ENCODE data around the gene FRMD4A.

FRMD4A gene

DNA sequence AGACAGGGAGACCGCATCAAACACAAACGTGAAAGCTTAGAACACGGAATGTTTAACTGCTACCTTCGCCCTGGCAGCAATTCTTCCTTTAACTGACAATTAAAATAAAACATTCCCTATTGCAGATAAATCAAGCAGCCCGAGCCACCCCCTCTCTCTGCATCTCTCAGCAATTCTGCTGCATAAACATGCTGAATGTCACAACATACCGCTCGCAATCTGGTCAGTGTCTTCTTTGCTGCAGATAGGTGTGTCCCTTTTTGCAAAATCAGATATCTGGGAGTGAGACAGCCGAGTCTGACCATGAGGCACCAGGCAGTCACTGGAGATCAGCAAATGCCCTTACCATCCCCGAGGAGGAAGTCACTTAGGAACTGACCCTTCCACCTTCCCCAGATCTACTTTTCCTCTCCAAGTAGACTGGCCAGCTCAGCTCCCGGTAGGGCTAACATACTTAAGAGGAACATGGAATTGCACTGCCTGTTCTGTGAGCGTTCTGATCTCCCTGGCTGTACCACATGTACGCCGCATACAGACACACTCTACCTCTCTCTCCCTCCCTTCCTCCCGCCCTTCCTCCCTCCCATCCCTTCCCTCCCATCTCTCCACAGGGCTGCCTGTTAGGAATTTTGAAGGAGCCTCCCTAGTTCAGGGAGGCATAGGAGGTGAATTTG lies at the start of gene FRMD4A:
FRMD4A (minus strand) TSS at position 537 of the 674 bp plus-strand sequence.
- H3K27ac ChIP-seq, result no peak within 1 kb of the TSS
- no peak within 1 kb of the TSS for H3K4me3 ChIP-seq

DNA sequence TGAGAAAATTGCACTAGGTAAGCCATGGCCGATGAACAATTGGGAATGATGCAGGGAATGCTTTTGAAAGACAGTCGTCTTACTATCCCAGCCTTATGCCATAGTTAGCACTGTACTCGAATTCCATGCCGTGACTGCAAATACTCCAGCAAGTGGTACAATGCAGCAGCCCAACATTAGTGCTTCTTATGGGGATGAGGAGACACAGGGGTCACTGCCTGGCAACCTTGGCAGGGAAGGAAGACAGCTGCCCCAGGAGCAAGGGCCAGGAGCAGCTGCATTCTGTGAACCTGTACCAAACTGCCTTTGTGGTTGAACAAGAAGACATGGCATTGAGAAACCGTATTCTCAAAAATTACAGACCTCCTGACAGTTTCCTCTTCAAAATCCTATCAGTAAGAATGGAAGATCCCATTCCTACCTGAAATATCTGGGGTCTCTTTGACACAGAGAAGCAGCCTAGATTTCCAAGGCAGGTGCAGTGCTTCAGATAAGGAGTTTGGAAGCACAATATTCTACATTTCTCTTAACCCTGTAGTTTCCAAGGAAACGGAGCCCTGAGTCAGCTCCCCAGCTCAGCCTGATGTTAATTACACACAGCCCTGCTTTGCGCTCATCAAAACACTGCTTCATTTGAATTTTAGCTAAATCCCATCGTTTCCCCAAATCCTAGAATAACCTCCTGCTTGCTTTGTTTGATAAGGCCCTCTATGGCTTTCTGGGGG lies 49.0 kb upstream of the FRMD4A start:
- no peak overlapping the region for H3K4me3 ChIP-seq
- H3K27ac ChIP-seq, result no peak overlapping the region

DNA sequence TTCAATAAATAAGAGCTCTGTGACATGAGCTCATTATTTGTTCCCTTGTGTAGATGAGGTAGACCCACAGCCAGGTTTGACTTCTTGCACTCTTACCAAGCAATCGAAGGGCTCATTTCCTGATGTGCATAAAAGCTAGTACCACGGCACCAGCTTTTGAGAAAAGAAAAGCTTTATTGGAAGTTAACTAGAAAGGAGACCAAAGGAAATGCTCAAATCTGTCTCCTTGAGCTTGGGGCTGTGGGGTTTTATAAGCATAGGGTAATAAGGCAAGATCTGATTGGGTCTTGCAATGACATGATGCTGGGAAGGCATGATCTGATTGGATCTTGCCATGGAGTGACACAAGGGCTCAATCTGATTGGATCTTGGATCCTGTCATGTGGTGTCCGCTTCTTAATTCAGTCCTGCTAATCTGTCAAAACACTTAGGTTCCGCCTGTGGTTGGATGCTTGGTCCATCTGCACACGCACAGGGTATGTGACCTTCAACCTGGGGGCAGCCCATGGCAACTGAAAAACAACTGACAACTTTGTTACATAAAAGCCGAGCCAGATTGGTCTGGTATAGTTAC lies 47.8 kb upstream of the FRMD4A start:
- no peak overlapping the region for H3K4me3 ChIP-seq
- no peak overlapping the region for H3K27ac ChIP-seq

DNA sequence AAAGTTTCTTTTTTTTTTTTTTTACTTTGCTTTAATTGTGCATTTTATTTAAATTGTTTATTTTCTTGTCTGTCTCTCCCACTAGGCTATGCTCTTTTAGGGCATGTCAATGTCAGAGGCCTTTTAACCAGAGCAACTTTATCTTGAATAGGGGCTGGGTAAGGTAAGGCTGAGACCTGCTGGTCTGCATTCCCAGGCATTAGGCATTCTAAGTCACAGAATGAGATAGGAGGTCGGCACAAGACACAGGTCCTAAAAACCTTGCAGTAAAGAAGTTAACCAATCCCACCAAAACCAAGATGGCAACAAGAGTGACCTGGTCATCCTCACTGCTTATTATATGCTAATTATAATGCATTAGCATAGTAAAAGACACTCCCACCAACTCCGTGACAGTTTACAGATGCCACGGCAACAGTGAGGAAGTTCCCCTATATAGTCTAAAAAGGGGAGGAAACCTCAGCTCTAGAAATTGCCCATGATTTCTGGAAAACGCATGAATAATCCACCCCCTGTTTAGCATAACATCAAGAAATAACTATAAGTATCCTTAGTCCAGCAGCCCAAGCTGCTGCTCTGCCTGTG lies 47.0 kb upstream of the FRMD4A start:
- Histone ChIP-seq H3K4me3 (no peak overlapping the region), H3K27ac (no peak overlapping the region)

DNA sequence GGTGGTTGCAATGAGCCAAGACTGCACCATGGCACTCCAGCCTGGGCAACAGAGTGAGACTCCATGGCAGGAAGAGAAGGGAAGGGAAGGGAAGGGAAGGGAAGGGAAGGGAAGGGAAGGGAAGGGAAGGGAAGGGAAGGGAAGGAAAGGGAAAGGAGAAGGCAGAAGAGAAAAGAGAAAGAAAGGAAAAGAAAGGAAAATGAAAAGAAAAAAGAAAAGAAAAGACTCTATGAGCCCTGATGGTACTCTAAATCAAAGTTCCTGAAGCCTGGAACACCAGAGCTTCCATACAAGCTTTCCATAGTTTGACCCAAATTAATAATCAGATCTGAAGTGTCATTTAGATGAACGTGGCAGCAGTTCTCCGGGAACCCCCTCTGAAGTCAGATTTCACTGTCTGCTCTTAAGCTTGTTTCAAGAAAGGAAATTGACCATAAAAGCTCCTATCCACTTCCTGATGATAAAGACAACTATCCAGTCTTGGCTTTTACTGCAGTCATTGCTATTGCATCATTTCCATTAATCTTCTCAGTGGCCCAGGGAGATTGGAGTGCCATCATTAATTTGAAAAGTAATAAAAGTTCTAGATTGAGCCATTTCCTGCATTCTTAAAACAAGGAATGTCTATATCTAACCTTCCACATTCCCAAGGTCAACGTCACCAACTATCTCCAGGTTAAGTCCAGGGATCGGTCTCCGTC lies 44.2 kb upstream of the FRMD4A start:
- H3K27ac ChIP-seq, result no peak overlapping the region
- no peak overlapping the region for H3K4me3 ChIP-seq

DNA sequence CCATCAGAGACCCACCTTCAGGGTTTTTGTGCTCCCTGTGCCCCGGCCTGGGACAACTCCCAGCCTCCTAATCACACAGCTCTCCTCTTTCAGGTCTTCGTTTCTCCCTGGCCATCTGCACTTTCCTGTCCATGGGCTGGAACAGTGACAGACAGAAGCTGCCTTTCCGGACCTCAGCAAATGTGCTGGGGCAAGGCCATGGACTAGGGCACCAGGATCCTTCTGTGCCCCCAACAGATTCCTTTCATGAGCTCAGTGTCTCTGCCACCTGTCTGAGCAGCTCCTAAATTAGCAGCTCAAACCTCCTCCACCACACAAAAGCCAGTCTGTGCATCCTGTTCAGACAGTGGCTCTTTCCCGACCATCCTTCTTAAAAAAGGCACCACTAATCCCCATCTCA lies 41.9 kb upstream of the FRMD4A start:
- no peak overlapping the region for H3K4me3 ChIP-seq
- no peak overlapping the region for H3K27ac ChIP-seq

DNA sequence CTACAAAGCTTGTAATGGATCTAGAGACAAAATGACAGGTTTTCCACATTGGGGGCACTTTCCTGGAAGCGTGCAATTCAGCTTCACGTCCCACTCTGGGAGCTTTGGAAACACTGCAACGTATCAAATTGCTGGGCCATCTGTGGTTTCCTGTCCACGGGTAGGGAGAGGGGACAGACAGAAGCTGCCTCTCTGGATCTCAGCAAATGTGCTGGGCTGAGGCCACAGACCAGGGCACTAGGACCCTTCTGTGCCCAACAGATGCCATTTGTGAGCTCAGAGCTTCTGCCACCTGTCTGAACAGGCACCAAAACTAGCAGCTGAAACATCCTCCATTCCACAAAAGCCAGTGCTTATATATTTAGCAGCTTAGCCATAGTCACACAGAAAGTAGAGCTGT lies 40.9 kb upstream of the FRMD4A start:
- H3K4me3 ChIP-seq, result no peak overlapping the region
- no peak overlapping the region for H3K27ac ChIP-seq

DNA sequence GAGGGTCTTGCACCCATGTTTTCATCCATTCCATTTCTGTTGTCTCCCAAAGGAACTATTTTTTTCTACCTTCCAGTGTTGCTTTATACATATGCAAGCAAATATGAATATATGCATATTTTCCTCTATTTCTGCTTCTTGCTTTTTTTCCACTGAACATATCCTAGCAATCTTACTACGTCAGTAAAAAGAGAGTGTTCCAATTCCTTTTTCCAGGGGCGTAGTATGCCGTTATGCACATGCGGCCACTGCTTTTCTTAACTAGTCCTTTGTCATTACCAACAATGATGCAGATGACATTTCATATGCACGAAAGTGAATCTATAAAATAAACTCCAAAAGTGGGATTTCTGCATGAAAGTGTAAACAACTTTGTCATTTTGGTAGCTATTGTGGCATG lies 40.2 kb upstream of the FRMD4A start:
- no peak overlapping the region for H3K27ac ChIP-seq
- no peak overlapping the region for H3K4me3 ChIP-seq

DNA sequence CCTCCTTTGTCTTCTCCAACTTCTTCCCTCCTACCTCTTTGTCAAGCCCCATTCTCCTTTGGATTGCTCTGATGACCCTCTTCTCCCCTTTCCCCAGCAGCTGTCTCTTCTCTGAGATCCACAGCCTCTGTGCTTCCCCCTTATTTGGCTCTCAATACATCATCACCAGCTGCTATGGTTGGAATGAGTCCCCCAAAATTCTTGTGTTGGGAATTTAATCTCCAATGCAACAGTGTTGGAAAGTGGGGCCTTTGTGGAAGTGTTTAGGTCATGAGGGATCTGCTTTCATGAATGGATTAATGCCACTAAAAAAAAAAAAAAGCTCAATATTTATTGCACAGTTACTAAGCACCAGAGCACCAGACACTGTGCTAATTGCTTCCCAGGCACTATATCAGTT lies 39.2 kb upstream of the FRMD4A start:
- Histone ChIP-seq H3K4me3 (no peak overlapping the region), H3K27ac (no peak overlapping the region)

DNA sequence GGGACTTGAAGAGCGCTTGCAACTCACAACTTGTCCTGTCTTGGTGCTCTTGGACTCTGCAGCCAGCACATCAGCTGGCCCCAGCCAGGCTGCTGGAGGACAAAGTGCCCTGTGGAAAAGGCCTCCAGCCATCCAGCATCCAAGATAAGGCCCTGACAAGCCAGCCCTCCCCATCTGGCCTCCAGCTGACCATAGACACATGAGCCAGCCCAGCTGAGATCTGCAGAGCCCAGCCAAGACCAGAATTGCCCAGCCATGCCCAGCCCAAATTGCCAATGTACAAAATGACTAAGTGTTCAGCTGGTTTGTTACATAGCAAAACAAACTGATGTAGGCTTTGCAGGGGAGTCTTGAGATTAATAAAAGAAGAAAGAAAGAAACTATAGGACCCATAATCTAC lies 36.0 kb upstream of the FRMD4A start:
- no peak overlapping the region for H3K27ac ChIP-seq
- H3K4me3 ChIP-seq, result no peak overlapping the region

DNA sequence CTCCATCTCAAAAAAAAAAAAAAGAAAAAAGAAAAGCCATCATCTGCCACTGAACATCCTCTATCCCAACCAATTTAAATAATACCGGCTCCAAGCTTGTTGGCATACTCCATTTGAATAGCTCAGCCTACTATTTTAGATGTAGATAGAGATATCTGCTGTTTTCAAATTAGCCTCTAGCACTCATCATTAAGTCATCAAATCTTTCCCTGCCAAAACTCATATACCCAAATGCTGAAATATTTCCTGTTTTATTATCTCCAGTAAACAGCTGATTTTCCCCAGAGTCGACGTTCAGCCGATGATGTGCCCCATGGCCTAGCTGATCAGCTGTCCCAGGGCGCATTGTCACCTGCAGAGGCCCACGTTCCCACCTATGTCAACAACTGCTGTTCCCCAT lies 34.5 kb upstream of the FRMD4A start:
- H3K4me3 ChIP-seq, result no peak overlapping the region

DNA sequence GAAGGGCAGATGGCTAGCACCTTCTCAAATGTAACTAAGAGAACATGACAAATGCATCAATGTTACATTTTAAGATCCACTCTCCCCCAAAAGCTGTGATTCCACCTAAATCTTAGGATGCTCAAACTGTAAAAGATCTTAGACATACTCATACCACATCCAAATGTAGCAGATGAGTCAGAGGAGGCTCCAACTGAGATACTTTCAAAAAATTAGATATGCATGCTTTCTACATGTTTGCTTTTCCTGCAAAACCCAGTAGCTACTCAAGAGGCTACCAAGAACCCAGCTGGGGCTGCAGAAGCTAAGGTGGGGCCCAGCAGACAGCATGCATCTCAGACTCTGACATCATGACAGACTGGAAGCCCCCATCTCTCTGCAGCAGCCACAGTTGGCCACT lies 31.4 kb upstream of the FRMD4A start:
- Histone ChIP-seq H3K27ac (no peak overlapping the region), H3K4me3 (no peak overlapping the region)

More for the DNA sequence above, 34.5 kb upstream of the FRMD4A start:
- no peak overlapping the region for H3K27ac ChIP-seq

DNA sequence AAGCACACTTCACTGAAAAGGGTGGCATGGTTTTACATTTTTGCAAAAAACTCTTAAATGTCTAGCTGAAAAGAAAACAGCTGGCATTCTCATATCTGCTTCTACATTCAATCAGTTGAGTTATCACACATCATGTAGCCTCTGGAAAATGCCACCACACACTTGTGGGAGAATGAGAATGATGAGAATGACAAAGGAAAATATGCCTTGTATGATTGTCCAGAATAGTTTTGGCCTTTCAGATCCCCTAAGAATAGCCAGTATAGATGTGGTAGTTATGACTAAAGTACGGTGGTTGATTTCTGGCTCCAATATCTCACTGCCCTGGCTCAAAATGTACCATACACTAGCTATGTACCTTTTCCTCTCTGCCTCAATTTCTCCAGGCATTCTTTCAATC lies 30.2 kb upstream of the FRMD4A start:
- H3K27ac ChIP-seq, result no peak overlapping the region
- no peak overlapping the region for H3K4me3 ChIP-seq

DNA sequence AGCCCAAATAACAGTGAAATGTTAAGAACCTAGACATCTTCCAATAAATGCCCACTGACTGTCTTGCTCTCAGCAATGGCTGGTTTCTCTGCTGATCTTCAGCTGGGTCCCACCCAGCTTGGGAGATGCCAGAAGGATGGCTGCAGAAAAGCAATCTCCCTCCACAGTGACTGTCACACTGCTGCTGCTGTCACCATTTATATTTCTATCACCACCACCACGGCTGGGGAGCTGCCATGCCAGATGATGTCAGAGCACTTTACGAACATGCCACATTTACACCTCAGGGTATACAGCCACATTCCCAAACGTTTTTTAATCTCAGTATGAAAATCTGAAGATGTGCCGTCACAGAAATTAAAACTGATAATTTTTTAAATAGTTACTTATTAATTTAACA lies 29.8 kb upstream of the FRMD4A start:
- Histone ChIP-seq H3K27ac (no peak overlapping the region), H3K4me3 (no peak overlapping the region)

DNA sequence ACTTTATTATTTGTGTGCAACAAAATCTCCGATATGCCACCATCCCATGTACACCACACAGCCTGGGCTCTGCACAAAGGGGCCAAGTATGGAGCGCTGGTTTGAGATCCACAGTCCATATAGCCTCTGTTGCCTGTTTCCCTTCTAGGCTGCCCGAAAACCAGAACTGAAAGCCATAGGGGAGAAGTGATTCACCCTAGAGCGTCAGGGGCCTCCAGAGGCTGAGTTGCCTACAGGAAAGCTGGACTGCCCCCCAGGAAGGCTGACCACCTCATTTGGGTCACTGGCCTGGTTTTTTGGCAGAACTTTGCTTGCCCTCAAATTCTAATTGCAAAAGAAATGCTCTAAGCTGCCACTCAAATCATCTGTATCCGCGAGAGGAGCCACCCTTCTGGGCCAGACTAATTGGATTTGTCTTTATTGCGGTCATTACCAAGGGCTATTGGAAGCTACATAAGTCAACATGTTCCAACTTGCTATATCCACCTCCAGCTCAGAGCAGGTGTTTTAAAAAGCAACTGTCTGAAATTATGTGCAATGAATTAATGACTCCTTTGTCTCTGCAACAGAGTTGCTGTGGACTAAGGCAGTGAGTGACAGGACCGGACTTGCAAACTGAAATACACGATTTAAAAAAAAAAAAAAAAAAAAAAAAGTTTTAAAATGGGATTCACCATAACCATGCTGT lies 28.3 kb upstream of the FRMD4A start:
- Histone ChIP-seq H3K27ac (no peak overlapping the region), H3K4me3 (no peak overlapping the region)

DNA sequence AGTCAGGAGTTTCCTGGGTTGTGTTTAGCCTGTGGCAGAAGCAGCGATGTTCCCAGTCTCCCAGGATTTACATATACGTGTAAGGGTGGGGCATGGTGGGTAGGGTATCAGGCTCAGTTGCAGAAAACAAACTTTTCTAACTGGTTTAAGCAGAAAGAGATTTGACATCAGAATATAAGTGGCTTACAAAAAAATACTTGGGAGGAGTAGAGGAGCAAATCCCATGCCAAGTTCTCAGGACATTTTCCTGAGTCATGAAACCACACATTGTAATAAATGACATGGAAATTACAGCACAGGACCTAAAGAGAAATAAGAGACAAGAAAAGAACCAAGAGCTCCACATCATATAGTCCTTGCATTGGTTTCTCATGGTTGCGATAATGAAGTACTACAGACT lies 26.2 kb upstream of the FRMD4A start:
- no peak overlapping the region for H3K27ac ChIP-seq
- no peak overlapping the region for H3K4me3 ChIP-seq

DNA sequence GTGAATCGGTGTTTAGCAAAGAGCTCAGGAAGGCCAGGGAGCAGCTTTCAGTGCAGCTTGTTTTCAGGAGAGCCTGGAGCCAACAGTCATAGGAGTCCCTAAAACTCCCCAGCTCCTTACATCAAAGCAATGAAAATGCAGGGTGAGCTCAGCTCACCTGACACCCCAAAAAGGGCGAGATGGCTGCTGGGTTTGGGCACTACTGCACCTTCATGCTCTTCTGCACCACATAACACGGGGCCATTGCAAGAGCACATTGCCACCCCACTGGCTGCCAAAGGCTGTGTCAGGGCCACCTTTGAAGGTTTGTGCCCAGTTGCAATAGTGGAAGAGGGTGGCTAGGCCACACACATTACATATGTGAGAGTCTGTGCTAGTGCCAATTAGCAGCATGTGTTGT lies 25.0 kb upstream of the FRMD4A start:
- H3K4me3 ChIP-seq, result no peak overlapping the region
- no peak overlapping the region for H3K27ac ChIP-seq

DNA sequence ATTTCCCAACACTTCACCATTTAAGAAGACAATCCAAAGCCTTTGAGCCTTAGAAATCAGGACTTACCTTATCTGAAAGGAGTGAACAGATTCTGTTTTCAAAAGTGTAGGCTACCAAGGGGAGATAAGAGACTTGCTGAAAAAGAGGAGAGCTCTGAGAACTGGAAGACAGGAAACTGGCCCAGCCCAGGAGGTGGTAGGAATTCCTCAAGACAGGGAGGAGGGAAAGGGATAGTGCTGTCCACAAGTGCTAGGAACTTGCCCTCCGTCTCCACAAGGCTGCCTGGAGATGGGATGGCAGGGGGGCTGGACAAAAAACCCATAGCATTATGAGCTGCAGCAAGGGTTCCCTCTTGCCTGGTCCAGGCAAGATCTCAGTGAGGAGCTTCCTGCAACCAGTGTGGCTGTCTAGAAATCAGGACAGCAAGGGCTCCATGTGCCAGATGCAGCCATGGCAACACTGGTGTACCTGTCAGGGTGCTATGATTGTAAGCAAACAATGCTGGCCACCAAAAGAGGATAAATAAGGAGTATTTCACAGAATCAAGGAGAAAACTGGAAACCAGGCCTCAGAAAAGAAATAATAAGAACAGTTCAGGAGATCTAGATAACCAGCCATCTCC lies 22.7 kb upstream of the FRMD4A start:
- no peak overlapping the region for H3K27ac ChIP-seq
- H3K4me3 ChIP-seq, result no peak overlapping the region

DNA sequence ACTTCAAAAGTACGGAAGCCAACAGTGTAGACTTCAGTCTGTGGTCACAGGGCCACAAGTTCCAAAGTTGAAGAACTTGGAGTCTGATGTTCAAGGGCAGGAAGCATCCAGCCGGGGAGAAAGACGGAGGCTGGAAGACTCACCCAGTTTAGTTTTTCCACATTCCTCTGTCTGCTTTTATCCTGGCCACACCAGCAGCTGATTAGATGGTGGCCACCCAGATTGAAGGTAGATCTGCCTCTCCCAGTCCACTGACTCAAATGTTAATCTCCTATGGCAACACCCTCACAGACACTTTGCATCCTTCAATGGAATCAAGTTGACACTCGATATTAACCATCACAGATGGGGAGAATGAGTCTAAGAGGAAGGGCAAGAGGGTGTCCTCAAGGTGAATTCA lies 19.3 kb upstream of the FRMD4A start:
- no peak overlapping the region for H3K27ac ChIP-seq
- H3K4me3 ChIP-seq, result no peak overlapping the region

All from skin epidermis (tissue), 12 donors.